Medulla oblongata (tissue), 1 donor: ENCODE data around the gene KLHL18.
A peak's percentile ranks its signal among the peaks of the same experiment; 100 is the strongest.
"Not testable (repeated sequence)": the region's sequence is repeated elsewhere in the genome, so short reads cannot be mapped to it uniquely, and the experiment has no call there.

Experiments used
- DNase-seq: peaks from one replicate; pipeline ENCODE4 v3.0.0-alpha.2; 2015; ENCODE audit errors: extremely low spot score

KLHL18 gene

DNA sequence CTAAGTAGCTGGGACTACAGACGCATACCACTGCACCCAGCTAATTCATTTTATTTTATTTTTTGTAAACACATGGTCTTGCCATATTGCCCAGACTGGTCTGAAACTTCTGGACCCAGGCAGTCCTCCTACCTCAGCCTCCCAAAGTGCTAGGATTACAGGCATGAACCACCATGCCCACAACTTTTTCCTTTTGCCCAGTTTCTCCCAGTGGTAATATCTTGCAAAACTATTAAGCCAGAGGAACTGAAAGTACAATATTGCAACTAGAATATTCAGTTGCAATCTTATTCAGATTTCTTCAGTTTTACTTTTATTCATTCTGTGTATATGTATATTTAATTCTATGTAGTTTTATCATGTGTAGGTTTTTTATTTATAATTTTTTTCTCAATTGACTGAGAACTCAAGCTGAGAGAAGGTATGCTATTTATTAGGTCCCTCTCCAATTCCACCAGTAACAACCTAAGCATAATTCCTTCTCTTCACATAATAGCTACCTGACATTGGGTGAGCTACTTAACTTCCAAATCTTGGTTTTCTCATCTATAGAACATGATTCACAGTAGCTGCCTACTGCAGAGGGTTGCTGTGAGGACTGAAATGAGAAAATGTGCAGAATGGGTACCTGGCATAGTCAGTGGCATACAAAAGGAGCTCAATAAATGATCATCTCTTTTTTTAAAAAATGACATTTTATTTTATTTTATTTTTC lies 30.8 kb downstream of the KLHL18 start:
- DNase-seq: no peak

DNA sequence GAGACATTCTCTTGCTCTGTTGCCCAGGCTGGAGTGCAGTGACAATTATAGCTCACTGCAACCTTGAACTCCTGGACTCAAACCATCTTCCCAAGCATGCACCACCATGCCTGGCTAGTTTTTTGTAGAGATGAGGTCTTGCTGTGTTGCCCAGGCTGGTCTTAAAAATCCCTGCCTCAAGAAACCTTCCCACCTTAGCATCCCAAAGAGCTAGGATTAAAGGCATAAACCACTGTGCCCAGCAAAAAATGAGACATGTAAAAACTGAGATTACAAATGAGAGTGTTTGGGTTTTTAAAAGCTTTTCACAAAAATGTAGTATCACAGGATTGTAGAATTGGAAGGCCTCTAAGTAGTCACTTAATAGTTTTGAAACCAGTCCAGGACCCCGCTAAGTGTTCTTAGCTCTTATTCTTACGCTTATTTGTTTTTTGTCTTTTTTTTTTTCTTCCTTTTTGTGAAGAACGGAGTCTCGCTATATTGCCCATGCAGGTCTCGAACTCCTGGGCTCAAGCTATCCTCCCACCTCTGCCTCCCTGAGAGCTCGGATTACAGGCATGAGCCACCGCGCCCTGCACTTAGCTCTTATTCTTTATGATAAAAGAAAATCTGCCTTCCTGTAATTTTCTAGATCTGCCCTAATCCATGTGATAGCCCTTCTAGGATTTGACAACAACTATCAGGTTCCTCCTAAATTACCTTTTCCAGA lies 31.5 kb downstream of the KLHL18 start:
- no peak for DNase-seq

DNA sequence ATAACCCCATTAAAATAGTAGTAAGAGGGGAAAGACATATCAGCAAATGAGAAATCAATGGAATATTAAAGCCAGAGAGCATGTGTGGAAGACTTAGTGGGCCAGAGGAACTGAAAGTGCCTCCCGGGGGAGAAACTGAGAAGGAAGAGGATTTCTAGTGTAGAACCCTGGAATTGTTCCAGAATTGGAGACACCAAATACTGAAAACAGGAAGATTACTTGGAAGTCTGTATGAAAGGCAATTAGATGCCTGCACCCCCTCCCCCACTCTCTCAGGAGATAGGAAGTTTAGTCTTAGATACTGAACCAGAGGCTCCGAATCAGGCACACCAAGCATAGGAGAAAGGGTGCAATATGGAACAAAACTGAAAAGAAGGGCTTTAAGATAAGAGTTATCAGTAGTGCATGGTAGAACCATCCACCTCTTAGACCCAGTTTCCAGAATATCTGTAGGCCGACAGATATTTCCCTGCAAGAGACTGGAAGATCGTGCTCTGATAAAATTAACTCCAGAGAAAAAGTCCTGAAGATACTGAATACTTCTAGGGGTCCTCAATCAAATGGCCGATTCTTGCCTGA lies 32.4 kb downstream of the KLHL18 start:
- DNase-seq: peak; percentile 66

DNA sequence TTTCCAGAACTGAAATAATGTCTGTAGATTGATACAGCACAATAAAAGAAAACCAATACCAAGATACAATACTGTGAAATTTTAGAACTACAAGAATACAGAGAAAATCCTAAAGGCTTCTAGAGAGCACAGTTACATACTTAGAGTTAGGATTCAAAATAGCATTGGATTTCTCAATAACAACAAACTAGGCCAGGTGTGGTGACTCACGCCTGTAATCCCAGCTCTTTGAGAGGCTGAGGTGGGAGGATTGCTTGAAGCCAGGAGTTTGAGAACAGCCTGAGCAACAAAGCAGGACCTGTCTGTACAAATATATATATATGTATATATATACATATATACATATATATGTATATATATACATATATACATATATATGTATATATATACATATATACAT lies 33.4 kb downstream of the KLHL18 start:
- DNase-seq: not testable (repeated sequence)

DNA sequence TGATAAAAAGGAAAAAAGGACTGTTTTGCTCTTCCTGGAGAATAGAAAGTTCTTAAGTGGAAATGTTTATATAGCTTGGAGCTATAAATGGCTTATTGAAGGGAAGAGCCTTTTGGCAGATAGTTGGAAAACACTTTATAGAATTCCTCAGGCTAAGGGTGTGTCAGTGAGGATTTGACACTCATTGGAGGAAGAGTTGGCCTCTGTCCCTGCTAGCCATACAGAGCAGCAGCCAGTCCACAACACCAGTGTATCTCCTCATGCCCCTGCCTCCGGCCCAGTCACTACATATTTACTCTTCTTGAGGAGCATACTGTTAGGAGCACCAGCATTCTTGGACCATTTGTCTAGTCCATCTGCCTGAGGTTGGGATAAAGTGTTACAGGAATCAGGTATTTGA lies 36.2 kb downstream of the KLHL18 start:
- DNase-seq: no peak

DNA sequence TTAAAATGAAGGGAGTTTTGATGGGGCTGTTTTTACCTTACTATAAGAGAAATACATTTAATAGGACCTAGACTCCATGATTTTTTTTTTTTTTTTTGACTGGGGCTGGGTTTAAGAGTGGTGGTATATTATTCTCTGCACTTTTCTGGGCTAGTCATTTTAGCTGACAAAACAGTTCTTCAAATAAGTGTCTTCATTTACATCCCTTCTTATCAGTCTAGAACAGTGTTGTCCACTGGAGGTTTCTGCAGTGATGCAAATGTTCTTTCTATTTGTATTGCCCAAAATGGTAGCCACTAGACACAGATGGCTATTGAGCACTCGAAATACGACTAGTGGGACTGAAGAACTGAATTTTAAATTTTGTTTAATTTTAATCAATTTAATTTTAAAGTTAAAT lies 37.2 kb downstream of the KLHL18 start:
- DNase-seq: no peak

DNA sequence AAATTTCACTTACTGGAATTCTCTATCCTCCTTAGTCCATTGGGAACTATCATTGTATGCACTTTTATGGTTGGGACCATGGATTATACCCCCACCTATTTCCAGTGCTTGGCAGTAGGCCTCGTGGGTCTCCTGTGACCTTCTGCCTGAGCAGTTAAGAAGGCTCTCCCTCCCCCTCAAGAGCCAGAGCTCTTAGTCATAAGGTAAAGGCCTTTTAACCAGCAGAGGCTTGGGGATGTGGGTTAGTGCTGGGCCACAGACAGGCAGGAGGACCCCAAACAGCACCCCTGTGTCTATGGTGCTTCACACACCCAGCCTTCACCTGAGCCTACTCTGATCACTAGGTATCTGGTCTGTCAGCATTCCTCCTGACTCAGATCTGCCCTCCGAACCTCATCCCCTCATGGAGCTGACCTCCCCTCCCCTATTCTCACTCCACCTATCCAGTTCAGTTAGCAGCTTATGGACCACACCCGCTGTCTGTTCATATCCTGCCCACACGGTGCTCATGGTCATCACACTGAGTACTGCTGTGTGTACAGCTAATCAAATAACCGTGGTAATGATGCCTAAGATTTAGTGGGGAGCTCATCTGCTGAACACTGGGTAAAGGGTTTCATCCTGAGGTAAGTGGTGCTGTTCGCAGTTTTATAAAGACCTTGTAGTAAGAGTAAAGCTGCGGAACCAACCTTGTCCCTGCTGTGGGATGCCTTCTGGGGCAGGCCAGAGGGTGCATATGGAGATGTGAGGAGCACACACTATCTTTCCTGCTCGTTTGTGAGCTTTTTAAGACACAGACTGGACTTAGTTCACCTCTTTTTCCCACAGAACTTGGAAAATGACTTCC lies 40.9 kb downstream of the KLHL18 start:
- DNase-seq: no peak

DNA sequence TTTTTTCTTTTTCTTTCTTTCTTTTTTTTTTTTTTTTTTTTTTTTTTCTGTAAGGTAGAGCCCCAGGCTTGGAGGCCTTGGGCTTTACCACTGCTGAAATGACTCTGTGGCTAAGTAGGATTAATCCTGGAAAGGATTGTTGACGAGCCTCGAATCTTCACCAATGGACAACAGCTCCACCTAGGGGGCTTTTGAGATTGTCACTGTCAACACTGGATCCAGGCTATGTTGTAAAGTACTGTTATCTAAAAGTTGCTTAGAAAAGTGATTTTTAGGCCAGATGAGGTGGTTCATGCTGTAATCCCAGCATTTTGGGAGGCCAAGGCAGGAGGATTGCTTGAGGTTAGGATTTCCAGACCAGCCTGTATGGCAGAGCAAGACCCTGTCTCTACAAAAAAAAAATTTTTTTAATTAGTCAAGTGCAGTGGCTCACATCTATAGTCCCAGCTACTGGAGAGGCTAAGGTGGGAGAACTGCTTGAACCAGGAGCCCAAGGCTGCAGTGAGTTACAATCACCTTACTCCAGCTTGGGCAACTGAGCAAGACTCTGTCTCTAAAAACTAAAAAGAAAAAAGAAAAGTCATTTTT lies 41.6 kb downstream of the KLHL18 start:
- peak; percentile 91 for DNase-seq

DNA sequence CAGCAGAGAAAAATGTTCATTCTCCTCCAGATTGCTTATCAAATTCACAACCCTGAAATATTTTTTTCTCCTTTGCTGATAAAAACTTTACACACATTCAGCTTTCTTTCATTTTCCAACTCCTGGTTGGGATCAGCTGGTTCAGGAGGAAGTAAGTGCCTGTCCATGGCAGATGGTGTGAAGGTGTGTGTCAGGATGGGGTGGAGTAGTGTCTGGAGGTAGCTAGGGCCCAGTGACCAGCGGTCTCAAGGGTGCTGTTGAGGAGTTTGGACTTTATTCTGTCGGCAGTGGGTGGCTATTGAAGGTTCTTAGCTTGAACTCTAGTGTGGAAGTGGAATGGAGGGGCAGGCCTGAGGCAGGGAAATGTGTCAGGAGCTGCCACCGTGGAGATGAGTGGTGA lies 51.2 kb downstream of the KLHL18 start:
- DNase-seq: no peak

DNA sequence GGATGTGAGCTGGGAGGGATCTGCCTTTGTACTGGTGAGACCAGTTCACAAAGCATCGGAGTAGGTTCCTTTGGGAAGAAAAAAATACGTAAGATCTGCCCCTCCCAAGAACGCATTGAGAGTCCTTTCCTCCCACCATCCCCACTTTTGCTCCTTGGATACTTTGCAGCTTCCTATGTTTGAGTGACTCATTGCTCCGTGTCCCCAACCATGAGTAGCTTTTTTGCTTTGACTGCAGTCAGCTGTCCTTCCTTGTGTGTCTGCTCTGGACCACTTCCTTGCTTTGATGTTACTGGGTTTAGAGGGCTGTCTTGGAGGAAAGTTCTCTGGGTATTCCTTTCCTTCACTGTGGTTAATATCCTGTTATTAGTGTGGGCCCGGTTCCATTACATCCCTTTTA lies 54.9 kb downstream of the KLHL18 start:
- no peak for DNase-seq

DNA sequence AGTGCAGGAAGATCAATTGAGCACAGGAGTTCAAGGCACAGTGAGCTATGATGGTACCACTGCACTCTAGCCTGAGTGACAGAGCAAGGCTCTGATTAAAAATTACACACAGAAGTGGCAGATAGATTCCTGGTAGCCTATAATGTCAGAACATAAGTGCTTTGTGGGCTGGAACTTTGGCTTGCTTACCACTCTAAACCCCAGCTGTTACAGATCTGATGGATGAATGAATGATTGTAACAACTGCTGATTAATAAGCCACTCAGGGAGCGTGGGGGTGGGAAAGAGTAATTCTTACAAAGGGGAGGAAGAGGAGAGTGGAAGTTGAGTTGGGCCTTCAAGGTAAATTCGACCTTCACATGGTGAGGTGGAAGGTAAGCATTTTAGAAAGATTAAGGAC lies 57.2 kb downstream of the KLHL18 start:
- no peak for DNase-seq

DNA sequence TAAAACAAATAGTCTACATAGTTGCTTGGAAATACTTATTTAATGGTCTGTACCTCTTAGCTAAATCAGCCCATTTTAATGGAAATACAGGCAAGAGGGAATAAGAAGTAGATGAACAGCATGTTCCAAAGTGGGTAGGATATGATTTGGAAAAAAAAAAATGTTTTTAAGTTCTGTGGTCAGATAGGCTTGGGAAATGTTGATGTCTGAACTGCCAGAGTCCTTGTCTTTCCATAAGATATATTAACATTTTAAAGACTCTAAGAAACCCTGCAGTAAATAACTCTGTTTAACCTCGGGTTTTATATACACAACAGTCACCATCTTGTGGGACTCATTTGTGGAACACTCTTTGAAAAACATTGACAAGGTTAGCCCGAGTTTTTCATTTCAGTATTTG lies 58.1 kb downstream of the KLHL18 start:
- DNase-seq: no peak

DNA sequence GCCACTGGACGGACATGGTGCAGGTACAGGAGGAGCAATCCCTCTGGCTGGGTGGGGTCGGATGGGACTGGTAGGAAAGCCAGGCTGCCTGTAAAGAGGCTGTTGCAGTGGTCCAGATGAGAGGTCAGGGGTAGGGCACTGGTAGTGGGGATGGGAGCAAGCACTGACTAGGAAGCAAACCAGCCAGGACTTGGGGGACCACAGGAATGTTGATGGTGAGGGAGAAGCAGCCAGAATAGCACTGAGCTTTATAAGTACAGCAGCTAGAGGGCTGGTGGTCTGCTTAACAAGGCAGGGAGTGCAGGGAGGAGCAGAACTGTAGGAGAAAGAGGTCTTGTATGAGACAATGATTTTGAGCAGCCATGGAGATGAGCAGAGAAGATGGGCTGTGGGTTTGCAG lies 59.4 kb downstream of the KLHL18 start:
- DNase-seq: no peak

DNA sequence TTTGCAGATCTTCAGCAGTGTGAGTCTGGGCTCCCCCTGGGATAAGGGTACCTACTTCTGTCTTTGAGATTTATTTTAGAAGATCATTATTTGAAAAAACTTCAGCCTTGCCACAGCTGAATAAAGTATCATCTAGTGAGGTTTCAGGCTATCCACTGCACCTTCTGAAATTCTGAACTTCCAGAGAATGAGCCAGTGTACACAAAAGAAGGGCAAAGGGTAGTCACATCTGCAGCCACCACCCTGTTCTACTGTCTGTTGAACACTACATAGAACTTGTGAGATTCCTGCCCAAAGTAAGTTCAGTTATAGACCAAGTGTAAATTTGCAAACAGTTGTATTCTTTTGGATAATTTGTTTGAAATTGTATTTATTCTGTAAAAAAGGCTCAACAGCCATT lies 60.1 kb downstream of the KLHL18 start:
- no peak for DNase-seq

DNA sequence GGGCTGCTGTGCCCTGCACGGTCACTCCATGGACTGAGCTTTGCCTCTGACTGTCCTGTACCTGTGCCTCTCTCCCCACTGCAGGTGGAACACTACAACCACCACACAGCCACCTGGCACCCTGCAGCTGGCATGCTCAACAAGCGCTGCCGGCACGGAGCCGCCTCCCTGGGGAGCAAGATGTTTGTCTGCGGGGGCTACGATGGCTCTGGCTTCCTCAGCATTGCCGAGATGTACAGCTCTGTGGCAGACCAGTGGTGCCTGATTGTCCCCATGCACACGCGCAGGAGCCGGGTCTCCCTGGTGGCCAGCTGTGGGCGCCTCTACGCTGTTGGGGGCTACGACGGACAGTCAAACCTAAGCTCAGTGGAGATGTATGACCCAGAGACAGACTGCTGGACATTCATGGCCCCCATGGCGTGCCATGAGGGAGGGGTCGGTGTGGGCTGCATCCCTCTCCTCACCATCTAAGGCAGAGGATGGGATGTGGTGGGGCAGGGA lies 60.8 kb downstream of the KLHL18 start:
- DNase-seq: no peak

DNA sequence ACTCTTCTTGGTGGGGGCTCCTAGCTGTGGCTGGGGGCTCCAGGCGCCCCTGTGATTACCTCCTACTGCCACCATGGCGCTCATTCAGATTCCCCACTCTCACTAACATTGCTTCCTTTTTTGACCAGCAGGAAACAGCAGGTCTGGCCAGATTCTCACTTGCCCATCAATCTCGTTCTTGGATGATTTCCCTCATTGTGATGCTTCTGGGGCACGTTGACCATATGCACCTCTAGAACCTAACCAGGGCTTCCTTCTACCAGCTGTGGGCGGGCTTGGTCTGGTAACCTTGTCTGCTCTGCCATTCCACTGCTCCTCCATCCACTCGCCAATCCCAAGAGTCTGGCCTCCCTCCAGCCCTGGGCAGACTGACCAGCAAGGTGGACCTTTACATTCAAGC lies 62.2 kb downstream of the KLHL18 start:
- DNase-seq: no peak

DNA sequence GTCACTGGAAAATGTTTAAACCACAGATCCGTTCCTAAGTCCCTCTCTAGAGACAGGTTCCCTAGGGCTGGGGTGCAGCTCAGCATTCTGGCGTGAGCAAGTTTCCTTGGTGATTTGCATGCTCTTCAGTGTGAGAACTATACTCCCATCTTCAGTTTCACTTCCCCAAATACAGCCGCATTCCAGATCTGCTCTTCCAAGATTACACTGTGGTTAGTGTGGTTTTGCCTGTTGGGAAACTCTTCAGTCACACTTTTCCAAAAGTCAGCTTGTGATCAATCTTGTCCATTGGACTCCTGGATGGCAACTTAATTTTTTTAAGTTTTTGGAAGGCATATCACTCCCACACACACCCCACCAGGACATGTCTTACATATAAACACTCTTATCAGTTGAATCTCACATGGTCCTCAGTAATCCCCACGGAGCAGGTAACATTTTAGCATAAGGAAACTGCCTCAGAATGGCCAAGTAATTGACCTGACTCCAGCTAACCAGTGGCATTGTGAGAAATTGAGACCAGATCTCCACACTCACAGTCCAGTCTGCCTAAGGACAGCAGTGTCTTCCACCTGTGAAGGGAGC lies 64.6 kb downstream of the KLHL18 start:
- peak; percentile 43 for DNase-seq

DNA sequence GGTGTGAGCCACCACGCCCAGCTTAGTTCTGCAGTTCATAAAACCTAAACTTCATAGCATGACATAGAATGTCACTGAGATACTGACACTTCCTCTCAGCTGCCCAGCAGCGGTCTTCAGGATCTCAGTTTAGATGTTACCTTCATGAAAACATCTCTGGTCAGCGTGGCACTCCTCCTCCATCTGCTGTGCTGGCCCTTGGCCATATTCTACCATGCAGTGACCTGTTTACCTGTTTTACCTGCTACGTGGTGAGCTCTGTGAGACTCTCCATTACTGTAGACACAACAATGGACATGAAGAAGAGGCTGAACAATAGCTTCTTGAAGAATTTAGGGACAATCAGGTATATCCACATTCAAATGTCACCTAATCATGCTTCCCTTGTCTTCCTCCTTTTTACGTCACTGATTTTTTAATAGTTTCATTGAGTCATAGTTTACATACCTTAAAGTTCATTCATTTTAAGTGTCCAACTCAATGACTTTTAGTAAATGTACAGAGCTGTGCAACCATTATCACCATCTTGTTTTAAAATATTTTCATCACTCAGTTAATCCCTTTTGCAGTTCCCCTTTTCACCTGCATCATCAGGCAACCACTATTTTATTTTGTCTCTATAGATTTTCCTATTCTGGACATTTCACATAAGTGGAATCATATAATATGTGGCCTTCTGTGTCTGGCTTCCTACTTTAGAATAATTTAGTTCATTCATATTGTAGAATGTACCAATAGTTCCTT lies 65.8 kb downstream of the KLHL18 start:
- no peak for DNase-seq

DNA sequence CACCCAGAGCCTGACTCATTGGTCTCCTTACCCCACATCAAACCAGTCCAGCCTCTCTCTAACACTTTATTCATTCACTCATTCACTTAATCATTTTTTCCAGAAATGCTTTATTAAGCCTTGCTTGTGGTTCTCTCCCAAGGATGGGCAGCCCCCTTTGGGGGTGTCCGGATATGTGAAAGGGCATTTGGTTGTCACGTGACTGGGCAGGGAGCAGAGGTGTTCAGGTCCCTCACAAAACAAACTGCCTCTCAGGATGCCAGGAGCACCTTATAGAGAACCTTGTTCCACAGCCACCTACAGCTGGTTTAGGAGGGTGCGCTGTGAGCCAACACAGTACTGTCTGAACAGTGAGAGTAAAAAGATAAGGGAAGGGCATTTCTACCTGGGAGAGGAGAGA lies 72.3 kb downstream of the KLHL18 start:
- DNase-seq: no peak

DNA sequence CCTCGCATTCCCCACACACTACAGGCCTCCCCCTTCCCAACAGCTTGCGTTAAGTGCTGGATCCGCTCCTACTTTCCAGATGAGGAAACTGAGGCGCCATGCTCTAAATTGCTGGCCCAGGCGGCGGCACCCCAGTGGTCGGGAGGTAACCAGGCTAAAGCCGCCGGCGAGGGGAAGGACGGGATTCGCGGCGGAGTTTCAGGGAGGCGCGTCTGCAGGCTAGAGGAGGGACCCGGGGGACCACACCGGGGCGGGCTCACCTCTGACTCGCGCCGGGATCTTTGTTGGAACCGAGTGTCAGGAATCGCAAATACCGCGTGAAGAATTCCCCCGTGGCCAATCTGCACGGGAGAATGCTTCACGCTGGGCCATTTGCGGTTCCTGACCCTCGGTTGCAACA lies 73.5 kb downstream of the KLHL18 start:
- DNase-seq: no peak

DNA sequence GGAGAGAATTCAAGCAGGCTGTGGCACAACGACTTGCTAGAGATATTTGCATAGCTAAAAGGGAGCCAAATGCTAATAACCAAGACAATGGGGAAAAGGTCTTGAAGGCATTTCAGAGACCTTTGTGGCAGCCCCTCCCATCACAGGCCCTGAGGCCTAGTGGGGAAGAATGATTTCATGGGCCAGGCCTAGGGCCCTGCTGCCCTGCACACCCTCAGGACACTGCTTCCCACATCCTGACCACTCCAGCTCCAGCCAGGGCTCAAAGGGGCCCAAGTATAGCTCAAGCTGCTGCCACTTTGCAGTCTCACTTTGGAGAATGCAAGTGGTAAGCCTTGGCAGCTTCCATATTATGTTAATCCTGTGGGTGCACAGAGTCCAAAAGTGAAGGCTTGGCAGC lies 76.6 kb downstream of the KLHL18 start:
- DNase-seq: no peak
